ENCODE results near the gene OTOGL.

OTOGL gene

GRCh38 chr12:80377140-80377794, 277.9 kb downstream of the OTOGL start:
- DNase-seq (ENCODE audit: low read depth) = no peak

- no peak for DNase-seq (ENCODE audit: low read depth)
Measured at GRCh38 chr12:80381121-80381520, 281.8 kb downstream of the OTOGL start.

GRCh38 chr12:80382254-80382653, 282.9 kb downstream of the OTOGL start:
- DNase-seq (ENCODE audit: low read depth) = no peak

- DNase-seq (ENCODE audit: low read depth) = no peak
Measured at GRCh38 chr12:80400571-80400991, 301.2 kb downstream of the OTOGL start.

- DNase-seq (ENCODE audit: low read depth) = no peak
Measured at GRCh38 chr12:80401191-80401590, 301.9 kb downstream of the OTOGL start.

- no peak for DNase-seq (ENCODE audit: low read depth)
Measured at GRCh38 chr12:80404629-80405028, 305.3 kb downstream of the OTOGL start.

GRCh38 chr12:80406253-80406652, 306.9 kb downstream of the OTOGL start:
- no peak for DNase-seq (ENCODE audit: low read depth)

GRCh38 chr12:80411787-80412186, 312.4 kb downstream of the OTOGL start:
- no peak for DNase-seq (ENCODE audit: low read depth)

- no peak for DNase-seq (ENCODE audit: low read depth)
Measured at GRCh38 chr12:80412343-80412953, 313.1 kb downstream of the OTOGL start.

- DNase-seq (ENCODE audit: low read depth) = no peak
Measured at GRCh38 chr12:80413462-80413861, 314.1 kb downstream of the OTOGL start.

- no peak for DNase-seq (ENCODE audit: low read depth)
Measured at GRCh38 chr12:80415466-80415865, 316.1 kb downstream of the OTOGL start.

GRCh38 chr12:80419644-80420043, 320.3 kb downstream of the OTOGL start:
- DNase-seq (ENCODE audit: low read depth) = no peak

- no peak for DNase-seq (ENCODE audit: low read depth)
Measured at GRCh38 chr12:80420075-80420474, 320.7 kb downstream of the OTOGL start.

GRCh38 chr12:80422550-80422949, 323.2 kb downstream of the OTOGL start:
- no peak for DNase-seq (ENCODE audit: low read depth)
